ENCODE measurements around the gene OSBPL1A.

GRCh38 chr18:24426398-24427294 lies 29.0 kb upstream of the OSBPL1A start, which contains the start of gene IMPACT:
- TF ChIP-seq POLR2A (IDR thresholded peaks at IDR 0.05; ENCODE audit: low read length): peak; percentile 76
- TF ChIP-seq GATA1 (IDR thresholded peaks at IDR 0.05; ENCODE audit: low read depth, low read length): no peak
